Caki2 (cell line): ENCODE results near the gene PAF1. TPM values are rescaled to one million over a fixed set of nuclear protein-coding genes. Genes with fewer than 3 reads are reported as not detected.
"Not testable (repeated sequence)": the region's sequence is repeated elsewhere in the genome, so short reads cannot be mapped to it uniquely, and the experiment has no call there.

Experiments used
- DNase-seq: peaks from one replicate; pipeline ENCODE4 v3.0.0-alpha.2; 2015; ENCODE audit warnings: low read depth
- in situ Hi-C: cut with HindIII; loops from 2 replicates; pipeline ENCODE4 v1.10.0; 2016; ENCODE audit warnings: low sequenced_read_pairs, low pct_unique_long_range_greater_than_20kb, mixed read lengths
- total RNA-seq: library from RNA; depleted of rRNA; stranded (reverse); fragments of >200 nt; shearing (Covaris generic); gene quantifications from 2 replicates; pipeline ENCODE4 v1.2.3, GENCODE V29; 2014; ENCODE audit warnings: low replicate concordance; rRNA removed

The PAF1 gene
- total RNA-seq, 1 experiment from 2014 or later = 79.9 TPM

DNA sequence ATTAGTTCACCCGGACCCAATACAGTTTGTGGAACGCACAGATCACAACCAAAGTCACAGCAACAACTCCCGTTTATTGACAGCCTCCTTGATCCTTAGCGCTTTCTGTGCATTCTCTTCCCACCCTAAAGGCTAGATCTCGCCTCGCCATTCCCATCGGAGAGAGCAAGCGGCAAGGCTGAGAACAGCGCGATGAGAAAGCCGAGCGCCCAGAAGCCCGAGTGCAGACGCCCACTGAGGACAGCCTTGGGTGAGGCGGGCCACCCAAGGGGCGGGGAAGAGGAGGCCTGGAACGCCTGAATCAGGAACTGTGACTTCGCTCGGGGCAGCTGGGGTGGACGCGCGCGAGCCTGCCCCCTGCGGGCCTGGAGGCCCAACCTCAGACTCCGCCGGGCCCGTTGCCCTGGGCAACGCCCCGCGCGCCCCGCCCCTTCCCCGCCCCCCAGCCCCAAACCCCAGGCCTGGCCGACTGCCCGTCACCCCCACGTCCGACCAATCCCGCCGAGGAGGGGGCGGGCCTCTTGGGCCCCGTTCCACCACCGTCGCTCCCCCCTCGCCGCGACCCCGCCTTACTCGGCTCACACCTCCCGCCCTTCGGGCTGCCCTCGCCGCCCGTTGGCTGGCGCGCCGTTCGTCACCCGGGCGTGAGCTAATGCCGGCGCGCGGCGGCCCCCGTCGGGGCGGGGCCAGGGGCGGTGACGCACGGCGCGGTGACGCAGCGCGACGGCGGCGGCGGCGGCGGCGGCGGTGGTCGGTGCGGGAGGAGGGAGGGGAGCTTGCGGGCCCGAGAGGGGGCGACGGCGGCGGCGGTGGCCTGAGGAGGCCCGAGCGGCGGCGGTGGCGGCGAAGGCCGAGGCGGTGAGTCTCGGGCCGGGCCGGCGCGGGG lies 48.9 kb downstream of the PAF1 start, which contains the start of gene SAMD4B:
Gene SAMD4B (plus strand): TSS at position 703 of the 886 bp plus-strand sequence. CDS start 14,473 bp downstream, outside the sequence.
- peak; percentile 97 for DNase-seq
- in situ Hi-C loops = loop anchor here (5.0 kb wide), 1 partner anchor 50 kb away; the partner anchor contains the start of genes MED29 and PAF1

GRCh38 chr19:39341129-39341718 lies 49.7 kb downstream of the PAF1 start:
- in situ Hi-C loops = loop anchor here (5.0 kb wide), 1 partner anchor 51 kb away; the partner anchor contains the start of genes MED29 and PAF1

GRCh38 chr19:39340156-39340555 lies 50.8 kb downstream of the PAF1 start:
- DNase-seq = not testable (repeated sequence)
- in situ Hi-C loops = loop anchor here (5.0 kb wide), 1 partner anchor 52 kb away; the partner anchor contains the start of genes MED29 and PAF1

More at GRCh38 chr19:39341129-39341718, 49.7 kb downstream of the PAF1 start:
- no peak for DNase-seq

DNA sequence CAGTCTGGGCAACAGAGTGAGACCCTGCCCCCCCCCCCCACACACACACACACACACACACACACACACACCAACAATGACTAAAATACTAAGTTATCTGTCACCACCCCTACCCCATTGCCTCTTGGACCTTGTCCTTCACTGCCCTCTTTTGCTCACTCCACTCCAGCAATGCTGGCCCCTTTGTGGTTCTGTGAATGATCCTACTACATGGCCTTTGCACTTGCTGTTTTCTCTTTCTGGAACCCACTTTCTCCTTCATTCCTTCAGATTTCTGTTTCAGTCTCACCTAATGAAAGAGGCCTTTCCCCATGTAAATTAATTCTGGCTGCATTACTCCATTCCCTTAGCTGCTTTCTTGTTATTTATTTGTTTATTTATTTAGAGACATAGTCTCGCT lies 51.2 kb downstream of the PAF1 start:
- in situ Hi-C loops = loop anchor here (5.0 kb wide), 1 partner anchor 53 kb away; the partner anchor contains the start of genes MED29 and PAF1
- DNase-seq = no peak

GRCh38 chr19:39336483-39336882 lies 54.4 kb downstream of the PAF1 start:
- no peak for DNase-seq
- in situ Hi-C loops = no loop called here

Other genes with a start within 250 kb of the PAF1 start
- not detected in 2 replicates for gene NCCRP1, start 194.1 kb downstream of the PAF1 start, total RNA-seq
- gene SYCN, start 186.8 kb downstream of the PAF1 start, total RNA-seq = not detected in 2 replicates
- not detected in 2 replicates for gene IFNL3, start 146.1 kb downstream of the PAF1 start, total RNA-seq
- not detected in 2 replicates for gene IFNL4, start 142.2 kb downstream of the PAF1 start, total RNA-seq
- not detected in 2 replicates for gene IFNL2, start 122.7 kb downstream of the PAF1 start, total RNA-seq
- not detected in 2 replicates for gene IFNL1, start 94.7 kb downstream of the PAF1 start, total RNA-seq
- 0.52 and 2.0 TPM in 2 replicates for gene LRFN1, start 70.2 kb downstream of the PAF1 start, total RNA-seq
- not detected in 2 replicates for gene GMFG, start 55.1 kb downstream of the PAF1 start, total RNA-seq
- gene SAMD4B, start 48.7 kb downstream of the PAF1 start, total RNA-seq = 39.6 and 63.2 TPM in 2 replicates
- 76.2 and 86.5 TPM in 2 replicates for gene MED29, start 272 bp upstream of the PAF1 start, total RNA-seq
- 1.4 TPM in 1 of 2 replicates, not detected in the other for gene ZFP36, start 15.7 kb upstream of the PAF1 start, total RNA-seq
- 5.1 and 34.1 TPM in 2 replicates for gene PLEKHG2, start 21.6 kb upstream of the PAF1 start, total RNA-seq
- gene RPS16, start 44.8 kb upstream of the PAF1 start, total RNA-seq = 76.6 and 151 TPM in 2 replicates
- 95.5 and 108 TPM in 2 replicates for gene SUPT5H, start 54.5 kb upstream of the PAF1 start, total RNA-seq
- 243 and 282 TPM in 2 replicates for gene TIMM50, start 89.7 kb upstream of the PAF1 start, total RNA-seq
- 5.8 and 11.8 TPM in 2 replicates for gene DLL3, start 107.8 kb upstream of the PAF1 start, total RNA-seq
- gene SELENOV, start 124.0 kb upstream of the PAF1 start, total RNA-seq = not detected in 2 replicates
- 6.2 and 10.2 TPM in 2 replicates for gene EID2B, start 141.7 kb upstream of the PAF1 start, total RNA-seq
- 16.4 and 18.8 TPM in 2 replicates for gene EID2, start 149.1 kb upstream of the PAF1 start, total RNA-seq
- gene LGALS13, start 211.4 kb upstream of the PAF1 start, total RNA-seq = not detected in 2 replicates